HG03103 (cell line): ENCODE results near the gene HERC5.
A peak's percentile ranks its signal among the peaks of the same experiment; 100 is the strongest.
"Not testable (repeated sequence)": the region's sequence is repeated elsewhere in the genome, so short reads cannot be mapped to it uniquely, and the experiment has no call there.

ENCODE experiments used
- ATAC-seq: cut with Tn5 transposase; IDR thresholded peaks from one replicate; pipeline ENCODE4 v1.9.1; 2021; ENCODE audit warnings: low read depth; ENCODE audit not compliant: unreplicated experiment

The HERC5 gene

GRCh38 chr4:88456670-88457306 is at the start of gene HERC5:
TSS of gene HERC5 (plus strand) at chr4:88457119. CDS start at chr4:88457270, 151 bp downstream.
- peak; percentile 88 for ATAC-seq

GRCh38 chr4:88409206-88409605 is 47.7 kb upstream of the HERC5 start:
- no peak for ATAC-seq

DNA sequence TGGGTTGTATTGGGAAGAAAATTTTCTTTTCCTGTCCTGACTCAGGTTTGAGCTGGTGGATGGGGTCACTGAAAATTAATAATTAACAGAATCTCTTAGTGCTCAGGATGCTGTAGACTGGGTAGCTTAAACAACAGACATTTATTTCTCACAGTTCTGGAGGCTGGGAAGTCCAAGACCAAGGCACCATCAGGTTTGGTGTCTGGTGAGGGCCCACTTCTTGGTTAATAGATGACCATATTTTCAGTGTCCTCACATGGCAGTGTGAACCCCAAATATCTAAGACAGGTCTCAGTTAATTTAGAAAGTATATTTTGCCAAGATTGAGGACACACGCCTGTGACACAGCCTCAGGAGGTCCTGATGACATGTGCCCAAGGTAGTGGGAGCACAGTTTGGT is 47.1 kb upstream of the HERC5 start:
- ATAC-seq: no peak

DNA sequence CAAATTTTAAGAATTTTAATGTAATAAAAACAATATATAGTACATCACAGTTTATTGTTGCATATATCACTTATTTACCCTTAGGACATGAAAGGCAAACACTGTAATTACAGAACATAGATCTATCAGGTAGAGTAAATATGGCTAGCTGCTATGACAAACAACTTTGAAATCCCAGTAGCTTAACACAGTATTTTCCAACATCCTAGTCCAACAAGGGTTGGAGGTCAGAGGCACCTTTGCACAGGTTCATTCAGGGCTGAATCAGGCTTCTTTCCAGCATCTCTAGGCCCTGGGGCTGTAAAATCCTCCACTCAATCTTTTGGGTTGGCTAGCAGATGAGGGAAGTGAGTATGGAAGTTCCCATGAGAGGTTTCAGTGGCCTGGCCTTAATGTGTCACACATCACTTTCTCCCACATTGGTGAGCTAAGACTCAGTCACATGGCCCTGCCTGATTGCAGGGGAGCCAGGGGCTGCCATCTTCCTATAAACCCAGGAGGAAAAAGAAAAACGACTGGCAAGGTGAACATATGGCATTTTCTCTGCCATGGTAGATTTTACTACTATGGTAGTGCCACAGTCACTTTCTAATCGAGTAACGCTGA is 45.3 kb upstream of the HERC5 start:
- ATAC-seq: no peak

DNA sequence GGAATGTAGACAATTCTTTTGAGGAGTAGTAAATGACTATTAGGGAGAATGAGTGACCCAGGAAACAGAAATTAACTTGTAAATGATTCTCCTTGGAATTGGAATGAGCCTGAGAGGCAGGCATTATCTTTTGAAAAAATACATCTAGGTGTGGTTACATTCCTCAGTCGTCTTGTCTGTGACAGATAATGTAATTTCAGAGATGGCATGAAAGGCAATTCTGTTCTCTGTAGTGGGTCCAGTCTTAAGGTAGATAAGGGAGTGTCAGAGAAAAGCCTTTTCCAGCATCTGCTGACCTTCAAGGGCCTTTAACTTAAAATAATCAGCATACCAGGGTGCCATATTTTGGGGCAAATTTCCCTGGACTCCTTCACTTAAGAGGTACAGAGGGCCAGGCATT is 43.1 kb upstream of the HERC5 start:
- ATAC-seq: no peak

DNA sequence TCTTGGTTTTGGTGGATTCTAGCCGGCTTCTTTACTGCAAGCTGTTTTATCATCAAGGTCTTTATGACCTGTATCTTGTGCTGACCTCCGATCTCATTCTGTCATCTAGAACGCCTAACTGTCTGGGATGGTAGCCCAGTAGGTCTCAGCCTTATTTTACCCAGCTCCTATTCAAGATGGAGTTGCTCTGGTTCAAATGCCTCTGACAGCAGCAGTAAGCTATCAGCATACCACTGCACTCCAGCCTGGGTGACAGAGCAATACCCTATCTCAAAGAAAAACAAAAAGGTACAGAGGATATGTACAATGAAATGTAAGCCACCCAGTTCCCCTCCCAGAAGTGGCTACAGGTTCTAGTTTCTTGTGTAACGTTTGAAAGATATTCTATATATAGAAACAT is 42.2 kb upstream of the HERC5 start:
- ATAC-seq: no peak

- ATAC-seq: no peak
Measured at GRCh38 chr4:88415982-88416381, 40.9 kb upstream of the HERC5 start.

- no peak for ATAC-seq
Measured at GRCh38 chr4:88418411-88418810, 38.5 kb upstream of the HERC5 start.

DNA sequence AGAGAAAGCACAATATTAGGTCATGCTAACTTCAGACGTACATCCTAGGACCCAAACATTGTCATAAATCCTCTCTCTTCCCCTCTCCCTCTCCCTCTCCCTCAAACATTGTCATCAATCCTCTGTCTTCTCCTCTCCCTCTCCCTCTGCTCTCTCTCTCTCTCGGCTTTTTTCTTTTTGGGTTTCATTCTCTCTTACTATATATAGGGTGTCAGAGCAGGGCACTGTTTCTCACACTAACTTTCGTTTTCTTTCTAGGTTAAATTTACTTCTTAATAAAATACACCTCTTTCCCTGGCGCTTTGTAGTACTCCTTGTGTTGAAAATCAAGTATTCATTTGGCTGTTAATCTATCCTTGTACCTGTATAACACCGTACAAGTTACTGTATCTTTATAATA is 37.0 kb upstream of the HERC5 start:
- ATAC-seq: no peak

DNA sequence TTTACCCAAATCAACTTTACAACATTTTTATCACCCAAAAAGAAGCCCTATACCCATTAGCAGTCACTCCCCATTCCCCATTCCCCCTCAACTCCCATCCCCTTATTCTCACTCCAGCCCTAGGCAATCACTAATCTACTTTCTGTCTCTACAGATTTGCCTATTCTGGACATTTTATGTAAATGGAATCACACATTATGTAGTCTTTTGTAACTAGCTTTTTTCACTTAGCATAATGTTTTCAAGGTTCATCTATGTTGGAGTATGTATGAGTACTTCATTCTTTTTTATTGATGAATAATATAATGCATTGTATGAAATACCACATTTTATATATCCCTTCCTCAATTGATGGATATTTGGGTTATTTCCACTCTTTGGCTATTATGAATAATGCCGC is 36.1 kb upstream of the HERC5 start:
- no peak for ATAC-seq

GRCh38 chr4:88422403-88422802 is 34.5 kb upstream of the HERC5 start:
- no peak for ATAC-seq

- ATAC-seq: no peak
Measured at GRCh38 chr4:88429401-88429800, 27.5 kb upstream of the HERC5 start.

GRCh38 chr4:88435987-88436693 is 20.8 kb upstream of the HERC5 start:
- ATAC-seq: no peak

DNA sequence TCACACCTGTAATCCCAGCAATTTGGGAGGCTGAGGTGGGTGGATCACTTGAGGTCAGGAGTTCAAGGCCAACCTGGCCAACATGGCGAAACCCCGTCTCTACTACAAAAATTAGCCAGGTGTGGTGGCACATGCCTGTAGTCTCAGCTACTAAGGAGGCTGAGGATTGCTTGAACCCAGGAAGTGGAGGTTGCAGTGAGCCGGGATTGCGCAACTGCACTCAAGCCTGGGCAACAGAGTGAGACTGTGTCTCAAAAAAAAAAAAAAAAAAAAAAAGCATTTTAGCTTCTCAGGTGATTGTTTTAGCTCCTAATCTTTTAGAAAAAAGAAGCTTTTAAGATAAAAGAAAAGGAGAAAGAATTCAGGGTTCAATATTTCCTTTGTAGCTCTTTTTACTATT is 19.0 kb upstream of the HERC5 start:
- not testable (repeated sequence) for ATAC-seq

- no peak for ATAC-seq
Measured at GRCh38 chr4:88439161-88439760, 17.7 kb upstream of the HERC5 start.

DNA sequence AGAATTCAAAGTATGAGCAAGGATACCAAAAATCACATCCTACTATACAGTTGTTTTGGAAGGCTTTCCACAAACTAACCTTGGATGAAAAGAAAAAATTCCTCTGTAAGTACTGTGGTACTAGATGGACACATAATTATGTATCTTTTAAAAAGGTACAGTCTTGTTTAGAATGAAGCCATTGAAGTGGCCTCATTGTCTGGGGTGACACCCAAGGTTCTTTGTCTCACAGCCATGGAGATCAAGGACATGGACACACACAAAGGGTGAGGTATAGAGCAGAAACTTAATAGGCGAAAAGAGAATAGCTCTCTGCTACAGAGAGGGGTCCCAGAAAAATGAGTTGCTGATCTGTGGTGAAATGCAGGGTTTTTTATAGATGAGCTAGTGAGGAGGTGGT is 16.8 kb upstream of the HERC5 start:
- no peak for ATAC-seq

GRCh38 chr4:88441696-88442095 is 15.2 kb upstream of the HERC5 start:
- ATAC-seq: no peak

GRCh38 chr4:88442689-88443191 is 14.2 kb upstream of the HERC5 start:
- no peak for ATAC-seq

DNA sequence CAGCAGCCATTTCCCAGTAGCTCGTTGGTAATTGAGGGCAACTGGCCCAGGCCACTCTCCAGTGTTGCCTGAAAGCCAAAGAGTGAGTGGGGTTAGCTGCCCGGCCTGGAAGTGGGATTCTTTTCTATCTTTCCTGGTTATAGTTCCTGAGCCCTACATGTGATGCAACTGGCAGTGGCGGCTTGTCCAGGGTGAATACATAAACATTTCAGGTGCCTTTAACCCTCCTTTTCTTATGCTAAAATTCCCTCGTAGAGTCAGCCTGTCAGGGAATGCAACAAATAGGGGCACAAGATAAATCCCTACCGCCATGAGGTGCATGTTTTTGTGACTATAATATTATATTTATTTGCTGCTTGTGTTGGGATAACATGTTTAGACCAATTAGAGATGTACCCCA is 13.4 kb upstream of the HERC5 start:
- ATAC-seq: no peak

DNA sequence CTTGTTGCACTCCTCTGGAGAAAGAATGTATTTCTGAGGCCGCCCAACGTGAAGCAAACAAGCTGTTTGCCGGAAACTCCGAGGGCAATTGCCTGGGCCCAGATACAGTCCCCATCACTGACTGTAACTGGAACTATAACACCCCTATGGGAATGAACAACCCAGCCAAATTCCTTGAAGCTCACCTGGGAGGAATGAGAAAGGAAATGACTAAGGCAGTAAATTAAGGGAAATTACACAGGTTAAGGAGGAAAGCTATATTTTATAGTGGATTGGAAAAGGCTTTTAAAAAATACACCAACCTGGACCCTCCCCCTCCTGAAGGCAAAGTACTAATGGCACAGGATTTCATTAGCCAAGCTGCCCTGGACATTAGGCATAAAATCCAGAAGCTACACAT is 11.7 kb upstream of the HERC5 start:
- ATAC-seq: no peak

- ATAC-seq: no peak
Measured at GRCh38 chr4:88446124-88446523, 10.8 kb upstream of the HERC5 start.
